HG03457 (cell line): ENCODE measurements around the gene PHYKPL.

Experiments
- ATAC-seq: cut with Tn5 transposase; IDR thresholded peaks from one replicate; pipeline ENCODE4 v1.9.1; 2021; ENCODE audit warnings: moderate number of reproducible peaks; ENCODE audit not compliant: unreplicated experiment

PHYKPL gene

GRCh38 chr5:178192787-178193186 is 39.8 kb downstream of the PHYKPL start:
- ATAC-seq = no peak

DNA sequence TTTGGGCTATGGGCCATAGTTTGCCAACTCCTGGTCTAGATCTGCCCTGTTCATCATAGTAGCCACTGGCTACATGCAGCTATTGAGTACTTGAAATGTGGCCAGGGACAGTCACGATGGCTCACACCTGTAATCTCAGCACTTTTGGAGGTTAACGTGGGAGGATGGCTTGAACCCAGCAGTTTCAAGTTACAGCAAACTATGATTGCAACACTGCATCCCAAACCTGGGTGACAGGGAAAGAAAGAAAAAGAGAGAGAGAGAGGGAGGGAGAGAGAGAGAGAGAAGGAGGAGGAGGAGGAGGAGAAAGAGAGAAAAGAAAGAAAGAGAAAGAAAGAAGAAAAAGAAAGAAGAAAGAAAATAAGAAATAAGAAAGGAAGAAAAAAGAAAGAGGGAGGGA is 40.4 kb downstream of the PHYKPL start:
- ATAC-seq = no peak

DNA sequence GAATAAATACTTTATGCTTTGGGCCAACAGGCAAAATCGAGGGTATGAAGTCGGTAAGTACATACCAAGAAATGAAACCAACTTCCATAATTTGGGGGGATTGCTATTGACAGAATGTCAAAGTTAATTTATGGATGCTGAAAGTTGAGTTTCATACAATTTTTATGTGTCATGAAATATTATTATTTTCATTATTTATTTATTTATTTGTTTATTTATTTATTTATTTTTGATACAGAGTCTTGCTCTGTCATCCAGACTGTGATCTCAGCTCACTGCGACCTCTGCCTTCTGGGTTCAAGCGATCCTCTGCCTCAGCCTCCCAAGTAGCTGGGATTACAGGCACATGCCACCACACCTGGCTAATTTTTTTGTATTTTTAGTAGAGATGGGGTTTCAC is 40.9 kb downstream of the PHYKPL start:
- ATAC-seq = no peak

- no peak for ATAC-seq
Measured at GRCh38 chr5:178189433-178189832, 43.2 kb downstream of the PHYKPL start.

GRCh38 chr5:178187014-178187413 is 45.6 kb downstream of the PHYKPL start, which contains the start of gene GMCL2:
TSS of gene GMCL2 (minus strand) at chr5:178187371. CDS start at chr5:178187299, 72 bp downstream.
- ATAC-seq = no peak

DNA sequence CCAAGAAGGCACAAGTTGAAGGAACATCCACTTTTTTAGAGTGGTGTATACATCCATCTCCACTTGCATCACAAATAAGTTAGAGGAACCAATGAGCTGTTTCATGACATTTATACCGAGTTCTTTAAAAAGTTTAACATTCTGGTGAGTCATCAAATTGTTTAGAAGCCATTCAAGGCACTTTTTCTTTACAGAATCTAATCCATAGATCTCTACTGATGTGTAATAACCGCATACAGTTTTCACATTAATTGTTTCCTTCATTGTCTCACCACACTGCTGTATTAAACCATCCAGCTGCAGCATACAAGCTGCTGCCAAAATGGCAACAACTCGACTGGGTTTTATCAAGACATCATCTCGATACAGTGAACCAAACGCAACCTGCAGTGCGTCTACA is 46.2 kb downstream of the PHYKPL start:
- ATAC-seq = no peak

- no peak for ATAC-seq
Measured at GRCh38 chr5:178182158-178182876, 50.3 kb downstream of the PHYKPL start.

GRCh38 chr5:178180141-178180863 is 52.3 kb downstream of the PHYKPL start:
- ATAC-seq = no peak

GRCh38 chr5:178177569-178177968 is 55.0 kb downstream of the PHYKPL start:
- ATAC-seq = no peak

DNA sequence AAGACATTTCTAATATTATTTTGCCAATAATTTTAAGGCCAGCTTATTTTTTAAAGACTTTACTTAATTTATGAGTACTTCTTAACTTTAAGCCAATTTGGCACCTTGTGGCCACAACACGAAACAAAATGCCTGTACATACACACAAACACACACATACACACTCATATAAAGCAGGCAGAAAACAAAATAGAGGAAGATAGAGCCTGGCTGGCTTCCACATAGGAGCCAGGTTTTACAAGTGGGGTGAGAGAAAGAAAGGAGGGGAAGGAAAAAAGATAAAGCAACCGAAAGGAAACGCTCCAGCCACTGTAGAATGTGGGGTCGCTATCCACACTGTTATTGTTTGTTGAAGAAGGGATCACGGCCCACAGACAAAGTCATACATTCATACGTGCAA is 55.8 kb downstream of the PHYKPL start:
- ATAC-seq = no peak

- no peak for ATAC-seq
Measured at GRCh38 chr5:178174456-178174855, 58.1 kb downstream of the PHYKPL start.

DNA sequence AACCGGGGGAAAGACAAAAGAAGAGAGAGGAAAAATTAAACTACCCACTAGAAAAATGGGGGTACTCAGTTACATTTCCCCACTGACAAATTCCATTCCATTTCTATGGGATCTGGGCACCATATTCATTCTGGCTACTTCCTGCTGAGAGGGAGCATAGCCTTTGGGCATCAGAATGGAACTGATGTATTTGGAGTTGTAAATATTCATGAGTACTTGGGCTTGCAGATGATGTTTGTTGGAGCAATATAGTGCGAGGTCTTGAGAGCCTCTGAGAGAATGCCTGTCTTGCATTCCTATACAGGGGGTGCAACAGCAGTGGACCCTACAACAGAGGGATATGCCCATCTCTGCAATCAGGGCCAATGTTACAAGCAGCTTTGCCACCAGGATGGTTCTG is 62.1 kb downstream of the PHYKPL start:
- no peak for ATAC-seq

GRCh38 chr5:178165581-178165980 is 67.0 kb downstream of the PHYKPL start:
- no peak for ATAC-seq

- peak; percentile 95 for ATAC-seq
Measured at GRCh38 chr5:178163772-178164735, 68.5 kb downstream of the PHYKPL start.

DNA sequence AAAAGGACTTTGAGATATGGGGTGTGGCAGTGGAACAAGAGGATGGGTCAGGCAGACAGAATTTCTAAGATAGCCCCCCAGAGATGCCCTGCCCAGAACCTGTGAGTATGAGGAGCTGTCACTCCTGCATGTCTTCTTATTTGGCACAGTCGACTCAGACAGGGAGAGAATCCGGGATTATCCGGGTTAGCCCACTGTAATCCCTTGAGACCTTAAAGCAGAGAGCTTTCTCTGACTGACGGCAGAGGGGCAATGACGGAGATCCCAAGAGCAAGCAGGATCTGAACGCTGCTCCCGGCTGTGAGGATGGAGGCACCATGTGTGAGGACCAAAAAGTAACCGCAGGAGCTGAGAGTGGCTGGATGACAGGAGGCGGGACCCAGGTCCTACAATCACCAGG is 70.1 kb downstream of the PHYKPL start:
- ATAC-seq = no peak

DNA sequence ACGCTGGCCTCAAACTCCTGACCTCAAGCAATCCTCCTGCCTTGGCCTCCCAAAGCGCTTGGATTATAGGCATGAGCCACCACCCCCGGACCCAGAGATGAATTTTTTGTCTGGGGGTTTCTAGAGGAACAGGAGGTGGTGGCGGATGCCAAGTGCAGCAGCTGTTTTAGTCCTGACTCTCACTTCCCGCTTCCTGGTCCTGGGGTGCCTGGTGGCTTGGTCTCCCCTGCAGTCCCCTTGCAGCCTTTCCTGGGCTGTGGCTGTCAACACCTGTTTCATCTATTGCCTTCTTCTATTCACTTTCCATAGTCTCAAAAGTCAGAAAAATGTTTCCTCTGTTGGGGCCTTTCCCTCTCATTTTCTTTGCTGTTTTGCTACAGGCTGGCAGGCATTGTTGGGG is 72.4 kb downstream of the PHYKPL start:
- ATAC-seq = no peak
